ENCODE measurements around the gene RBM39. TPM values are rescaled to one million over a fixed set of nuclear protein-coding genes. Genes with fewer than 3 reads are reported as not detected.

The RBM39 gene
- total and polyA plus RNA-seq, 2 of the 13 experiments (the other 11 are each of a cell fraction or from before 2014, with no cell fraction given): 788 to 920 TPM

DNA sequence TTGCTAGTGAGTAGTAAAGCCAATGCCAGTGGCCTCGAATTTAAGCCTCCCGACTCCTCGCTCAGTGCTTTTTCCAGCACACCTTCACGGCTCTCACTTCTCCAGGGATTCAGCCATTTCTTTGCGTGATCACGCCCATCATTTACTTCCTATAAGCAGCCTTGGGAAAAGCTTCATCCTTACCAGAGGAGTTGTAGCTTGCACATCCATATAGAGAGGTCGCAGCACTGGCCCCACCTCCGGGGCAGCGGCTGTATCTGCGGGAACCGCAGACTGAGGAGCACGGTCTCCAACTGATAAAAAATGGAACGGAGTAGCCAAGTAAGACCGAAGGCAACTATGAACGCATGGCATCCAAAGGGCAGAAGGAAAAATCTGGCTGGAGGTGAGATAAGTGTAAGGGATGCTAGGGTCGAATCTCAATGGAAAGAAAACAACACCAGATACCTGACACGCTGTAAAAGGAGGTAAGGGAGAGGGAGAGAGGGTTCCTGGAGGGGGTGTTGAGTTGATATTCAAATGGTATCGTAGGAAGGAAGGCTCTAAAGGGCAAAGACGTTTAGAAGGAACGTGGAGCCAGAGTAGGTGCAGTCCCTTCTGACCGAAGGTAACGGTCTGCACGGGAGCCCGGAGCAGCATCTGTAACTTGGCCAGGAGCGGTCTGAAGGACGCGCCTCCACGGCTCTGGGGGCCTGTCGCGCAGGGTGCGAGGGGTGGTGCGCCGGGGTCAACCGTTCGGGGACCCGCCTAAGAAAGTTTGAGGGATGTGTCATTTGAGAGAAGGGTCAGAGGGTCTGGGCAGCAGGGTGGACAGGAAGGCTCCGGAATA lies 43.5 kb downstream of the RBM39 start (continued):
- TF ChIP-seq, protein P1, sequence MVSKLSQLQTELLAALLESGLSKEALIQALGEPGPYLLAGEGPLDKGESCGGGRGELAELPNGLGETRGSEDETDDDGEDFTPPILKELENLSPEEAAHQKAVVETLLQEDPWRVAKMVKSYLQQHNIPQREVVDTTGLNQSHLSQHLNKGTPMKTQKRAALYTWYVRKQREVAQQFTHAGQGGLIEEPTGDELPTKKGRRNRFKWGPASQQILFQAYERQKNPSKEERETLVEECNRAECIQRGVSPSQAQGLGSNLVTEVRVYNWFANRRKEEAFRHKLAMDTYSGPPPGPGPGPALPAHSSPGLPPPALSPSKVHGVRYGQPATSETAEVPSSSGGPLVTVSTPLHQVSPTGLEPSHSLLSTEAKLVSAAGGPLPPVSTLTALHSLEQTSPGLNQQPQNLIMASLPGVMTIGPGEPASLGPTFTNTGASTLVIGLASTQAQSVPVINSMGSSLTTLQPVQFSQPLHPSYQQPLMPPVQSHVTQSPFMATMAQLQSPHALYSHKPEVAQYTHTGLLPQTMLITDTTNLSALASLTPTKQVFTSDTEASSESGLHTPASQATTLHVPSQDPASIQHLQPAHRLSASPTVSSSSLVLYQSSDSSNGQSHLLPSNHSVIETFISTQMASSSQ (IDR thresholded peaks at IDR 0.05; ENCODE audit: low read depth): no peak
- TF ChIP-seq, protein P1 (CRISPR knock-in tag; IDR thresholded peaks at IDR 0.05; ENCODE audit: borderline replicate concordance): peak; percentile 25; the same call in 1 of the 2 replicates
- TF ChIP-seq ZNF460 (CRISPR knock-in tag; IDR thresholded peaks at IDR 0.05; ENCODE audit: borderline replicate concordance) (0 out of 2 replicates have a peak, but pooled peaks have one; percentile 53), JUN (CRISPR knock-in tag; IDR thresholded peaks at IDR 0.05) (peak; percentile 53; the same call in 1 of the 2 replicates), SMC3 (IDR thresholded peaks at IDR 0.05; ENCODE audit: low read length) (no peak), ZNF326 (CRISPR knock-in tag; IDR thresholded peaks at IDR 0.05; ENCODE audit: borderline replicate concordance) (no peak), ZNF652 (CRISPR knock-in tag; IDR thresholded peaks at IDR 0.05; ENCODE audit: borderline replicate concordance, low read depth) (0 out of 2 replicates have a peak, but pooled peaks have one; percentile 29), ZC3H4 (CRISPR knock-in tag; IDR thresholded peaks at IDR 0.05; ENCODE audit: borderline replicate concordance) (peak; percentile 48; the same call in 1 of the 2 replicates), CCDC6 (CRISPR knock-in tag; IDR thresholded peaks at IDR 0.05) (no peak), CEBPB (IDR thresholded peaks at IDR 0.05; ENCODE audit: borderline replicate concordance, low read depth, low read length) (no peak), NR2F1 (CRISPR knock-in tag; IDR thresholded peaks at IDR 0.05) (peak in 1 of 2 experiments; percentile 36; a peak in 1 of 4 replicates), KAT7 (CRISPR knock-in tag; IDR thresholded peaks at IDR 0.05; ENCODE audit: borderline replicate concordance) (no peak), NRL (CRISPR knock-in tag; IDR thresholded peaks at IDR 0.05; ENCODE audit: borderline replicate concordance) (no peak), TP53 (CRISPR knock-in tag; conservative IDR thresholded peaks at IDR 0.05) (no peak), ZNF230 (CRISPR knock-in tag; IDR thresholded peaks at IDR 0.05) (peak; percentile 40; the same call in 1 of the 2 replicates), KAT2B (IDR thresholded peaks at IDR 0.05; ENCODE audit: borderline replicate concordance, low read depth, low read length) (no peak), MTF2 (CRISPR knock-in tag; IDR thresholded peaks at IDR 0.05; ENCODE audit: borderline replicate concordance) (0 out of 2 replicates have a peak, but pooled peaks have one; percentile 32)
- TF ChIP-seq, protein P2, sequence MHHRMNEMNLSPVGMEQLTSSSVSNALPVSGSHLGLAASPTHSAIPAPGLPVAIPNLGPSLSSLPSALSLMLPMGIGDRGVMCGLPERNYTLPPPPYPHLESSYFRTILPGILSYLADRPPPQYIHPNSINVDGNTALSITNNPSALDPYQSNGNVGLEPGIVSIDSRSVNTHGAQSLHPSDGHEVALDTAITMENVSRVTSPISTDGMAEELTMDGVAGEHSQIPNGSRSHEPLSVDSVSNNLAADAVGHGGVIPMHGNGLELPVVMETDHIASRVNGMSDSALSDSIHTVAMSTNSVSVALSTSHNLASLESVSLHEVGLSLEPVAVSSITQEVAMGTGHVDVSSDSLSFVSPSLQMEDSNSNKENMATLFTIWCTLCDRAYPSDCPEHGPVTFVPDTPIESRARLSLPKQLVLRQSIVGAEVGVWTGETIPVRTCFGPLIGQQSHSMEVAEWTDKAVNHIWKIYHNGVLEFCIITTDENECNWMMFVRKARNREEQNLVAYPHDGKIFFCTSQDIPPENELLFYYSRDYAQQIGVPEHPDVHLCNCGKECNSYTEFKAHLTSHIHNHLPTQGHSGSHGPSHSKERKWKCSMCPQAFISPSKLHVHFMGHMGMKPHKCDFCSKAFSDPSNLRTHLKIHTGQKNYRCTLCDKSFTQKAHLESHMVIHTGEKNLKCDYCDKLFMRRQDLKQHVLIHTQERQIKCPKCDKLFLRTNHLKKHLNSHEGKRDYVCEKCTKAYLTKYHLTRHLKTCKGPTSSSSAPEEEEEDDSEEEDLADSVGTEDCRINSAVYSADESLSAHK (CRISPR knock-in tag; IDR thresholded peaks at IDR 0.05; ENCODE audit: borderline replicate concordance): no peak
- TF ChIP-seq, protein P3, sequence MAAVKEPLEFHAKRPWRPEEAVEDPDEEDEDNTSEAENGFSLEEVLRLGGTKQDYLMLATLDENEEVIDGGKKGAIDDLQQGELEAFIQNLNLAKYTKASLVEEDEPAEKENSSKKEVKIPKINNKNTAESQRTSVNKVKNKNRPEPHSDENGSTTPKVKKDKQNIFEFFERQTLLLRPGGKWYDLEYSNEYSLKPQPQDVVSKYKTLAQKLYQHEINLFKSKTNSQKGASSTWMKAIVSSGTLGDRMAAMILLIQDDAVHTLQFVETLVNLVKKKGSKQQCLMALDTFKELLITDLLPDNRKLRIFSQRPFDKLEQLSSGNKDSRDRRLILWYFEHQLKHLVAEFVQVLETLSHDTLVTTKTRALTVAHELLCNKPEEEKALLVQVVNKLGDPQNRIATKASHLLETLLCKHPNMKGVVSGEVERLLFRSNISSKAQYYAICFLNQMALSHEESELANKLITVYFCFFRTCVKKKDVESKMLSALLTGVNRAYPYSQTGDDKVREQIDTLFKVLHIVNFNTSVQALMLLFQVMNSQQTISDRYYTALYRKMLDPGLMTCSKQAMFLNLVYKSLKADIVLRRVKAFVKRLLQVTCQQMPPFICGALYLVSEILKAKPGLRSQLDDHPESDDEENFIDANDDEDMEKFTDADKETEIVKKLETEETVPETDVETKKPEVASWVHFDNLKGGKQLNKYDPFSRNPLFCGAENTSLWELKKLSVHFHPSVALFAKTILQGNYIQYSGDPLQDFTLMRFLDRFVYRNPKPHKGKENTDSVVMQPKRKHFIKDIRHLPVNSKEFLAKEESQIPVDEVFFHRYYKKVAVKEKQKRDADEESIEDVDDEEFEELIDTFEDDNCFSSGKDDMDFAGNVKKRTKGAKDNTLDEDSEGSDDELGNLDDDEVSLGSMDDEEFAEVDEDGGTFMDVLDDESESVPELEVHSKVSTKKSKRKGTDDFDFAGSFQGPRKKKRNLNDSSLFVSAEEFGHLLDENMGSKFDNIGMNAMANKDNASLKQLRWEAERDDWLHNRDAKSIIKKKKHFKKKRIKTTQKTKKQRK (IDR thresholded peaks at IDR 0.05; ENCODE audit: low read length): no peak
